SK-N-MC (cell line): ENCODE measurements around the gene HBB.

ENCODE experiments used
- EZH2 ChIP-seq: fragments of 200-600 bp; sonication (generic); IDR thresholded peaks from one replicate; pipeline ENCODE4 v1.6.1; 2017; ENCODE audit warnings: antibody characterized with exemption
- FOXP2 ChIP-seq: optimal IDR thresholded peaks from 2 replicates; pipeline ENCODE3; 2011; ENCODE audit warnings: mild to moderate bottlenecking, moderate library complexity; ENCODE audit not compliant: insufficient read depth; ENCODE audit errors: extremely low read length, control extremely low read depth
- POLR2AphosphoS5 ChIP-seq: IDR thresholded peaks from 2 replicates; pipeline ENCODE4 v1.6.1; 2012; ENCODE audit warnings: mild to moderate bottlenecking, low read depth, low read length, borderline replicate concordance

DNA sequence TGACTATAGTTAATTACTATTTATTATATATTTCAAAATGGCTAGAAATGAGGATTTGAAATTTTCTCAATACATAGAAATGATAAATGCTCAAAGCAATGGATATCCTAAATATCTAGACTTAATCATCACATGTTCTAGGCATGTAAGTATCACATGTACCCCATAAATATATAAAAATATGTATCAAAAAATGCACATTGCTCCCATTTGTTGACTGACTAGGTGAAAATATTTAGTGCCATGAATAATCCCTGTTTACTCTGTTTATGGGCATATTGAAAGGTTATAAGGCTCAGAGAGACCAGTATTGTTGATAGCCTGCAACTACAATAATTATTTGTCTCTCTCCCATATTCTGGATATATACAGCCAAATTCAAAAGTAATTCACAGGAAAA is 39.7 kb upstream of the HBB start:
- TF ChIP-seq POLR2AphosphoS5 (no peak), EZH2 (no peak), FOXP2 (no peak)
